ENCODE results near the gene TMEM43.

Gene TMEM43

GRCh38 chr3:14122301-14122700, 2.6 kb upstream of the TMEM43 start:
- no peak for DNase-seq

DNA sequence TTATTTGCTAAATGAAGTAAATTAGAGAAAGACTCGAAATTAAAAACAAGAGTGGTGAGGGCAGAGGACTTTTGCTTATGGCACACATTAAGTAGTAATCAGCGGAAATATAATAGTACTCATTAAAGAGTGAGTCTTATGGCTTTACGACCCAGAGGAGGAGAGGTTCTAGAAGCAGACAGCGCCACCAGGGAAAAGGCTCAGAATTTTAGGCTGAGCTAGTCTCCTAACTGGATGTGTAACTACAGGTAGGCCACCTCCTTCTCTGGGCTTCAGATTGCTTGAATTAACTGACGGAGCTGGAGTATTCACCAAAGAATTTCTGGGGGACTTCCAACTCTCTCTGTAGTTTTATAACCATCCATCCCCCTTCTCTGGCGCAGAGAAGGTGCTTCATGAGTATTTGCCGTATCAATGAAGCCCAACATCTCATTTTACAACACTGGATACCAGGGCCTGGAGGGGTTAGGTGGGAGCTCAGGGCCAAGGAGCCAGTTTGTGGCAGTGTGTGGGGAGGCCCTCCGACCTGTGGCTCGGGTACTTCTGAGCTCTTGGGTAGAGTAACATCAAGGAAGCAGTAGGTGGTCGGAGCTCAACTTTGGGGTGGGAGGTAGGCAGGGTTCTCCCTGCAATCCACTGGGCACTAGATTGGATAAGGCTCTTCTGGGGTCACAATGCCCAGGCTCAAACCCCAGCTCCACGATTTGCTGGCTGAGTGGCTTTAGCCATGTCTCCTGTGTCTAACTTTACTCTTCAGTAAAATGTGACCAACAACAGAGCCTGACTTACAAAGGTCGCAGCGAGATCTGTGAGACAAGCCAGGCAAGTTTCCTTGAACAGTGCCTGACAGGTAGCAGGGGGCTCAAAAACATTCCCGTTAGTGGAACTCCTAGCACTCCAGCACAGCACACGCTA, 1.3 kb upstream of the TMEM43 start:
- DNase-seq = no peak

GRCh38 chr3:14124223-14124614, 633 bp upstream of the TMEM43 start:
- peak; percentile 76 to 88 (median 87) for DNase-seq

DNA sequence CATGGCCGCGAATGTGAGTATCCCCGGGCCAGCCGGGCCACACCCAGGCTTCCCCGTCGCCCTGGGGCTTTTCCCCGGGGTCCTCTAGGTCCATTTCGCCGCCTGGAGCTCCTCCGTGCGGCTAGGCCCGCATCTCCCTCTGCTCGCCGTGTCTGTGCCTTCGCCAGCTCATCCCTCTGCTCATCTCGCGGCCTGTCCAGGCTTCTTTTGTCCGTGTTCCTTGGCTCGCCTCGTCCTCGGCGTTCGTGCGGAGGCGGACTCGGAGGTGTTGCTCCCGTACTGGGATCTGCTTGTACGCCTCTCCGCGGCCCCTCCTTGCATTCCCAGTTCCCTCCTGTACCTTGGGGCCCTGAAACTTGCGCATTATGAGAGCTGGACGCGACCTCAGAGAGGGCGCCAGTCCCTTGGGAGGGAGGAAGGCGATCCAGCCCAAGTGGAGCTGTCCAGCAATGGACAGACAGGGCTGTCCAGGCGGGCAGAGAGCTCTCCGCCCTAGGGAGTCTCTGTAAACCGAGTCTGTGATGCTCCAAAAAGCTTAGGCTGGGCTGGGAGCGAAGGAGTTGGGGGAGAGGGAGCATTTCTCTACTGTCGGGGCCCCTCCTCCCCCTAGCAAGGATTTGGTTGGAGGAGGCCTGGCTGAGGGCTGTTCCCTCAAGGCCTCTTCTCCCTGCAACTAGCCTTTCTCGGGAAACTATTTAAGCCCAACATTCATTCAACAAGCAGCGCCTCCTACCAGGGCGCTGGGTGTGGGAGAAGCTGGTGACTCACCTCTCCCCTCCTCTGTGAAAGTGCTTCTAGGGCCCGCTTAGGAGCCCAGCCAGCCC, 553 bp downstream of the TMEM43 start:
- peak; percentile 74 to 87 (median 82) for DNase-seq

- DNase-seq = peak; percentile 13 to 54 (median 35)
Observed at GRCh38 chr3:14126017-14126886, 1.4 kb downstream of the TMEM43 start.

DNA sequence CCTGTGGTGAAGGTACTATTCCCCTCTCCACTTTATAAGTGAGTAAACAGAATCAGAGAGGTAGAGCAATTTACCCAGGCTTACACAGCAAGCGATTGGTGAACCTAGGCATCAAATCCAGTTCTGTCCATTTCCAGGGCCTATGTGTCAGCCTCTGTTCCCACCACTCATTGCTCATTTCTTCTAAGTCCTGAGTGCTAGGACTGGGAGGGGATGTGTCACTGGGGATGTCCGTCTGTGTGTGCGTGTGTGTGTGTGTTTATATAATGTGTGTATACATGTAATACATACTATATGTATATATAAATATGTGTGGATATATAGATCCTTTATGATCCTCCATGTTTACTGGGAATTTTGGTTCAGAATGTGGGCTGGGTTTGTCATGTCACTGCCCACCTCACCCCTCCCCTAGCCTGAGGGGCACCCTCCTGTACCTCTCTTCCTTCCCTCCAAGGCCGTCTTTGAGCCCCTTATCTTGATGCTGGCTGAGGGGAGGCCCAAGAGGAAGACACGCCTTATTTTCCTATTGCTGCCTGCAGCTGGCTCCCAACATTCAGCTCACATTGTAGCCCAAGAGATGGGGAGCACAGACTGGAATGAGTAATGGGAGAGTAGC, 2.1 kb downstream of the TMEM43 start:
- DNase-seq = no peak

- DNase-seq = no peak
Observed at GRCh38 chr3:14127516-14128161, 2.8 kb downstream of the TMEM43 start.

DNA sequence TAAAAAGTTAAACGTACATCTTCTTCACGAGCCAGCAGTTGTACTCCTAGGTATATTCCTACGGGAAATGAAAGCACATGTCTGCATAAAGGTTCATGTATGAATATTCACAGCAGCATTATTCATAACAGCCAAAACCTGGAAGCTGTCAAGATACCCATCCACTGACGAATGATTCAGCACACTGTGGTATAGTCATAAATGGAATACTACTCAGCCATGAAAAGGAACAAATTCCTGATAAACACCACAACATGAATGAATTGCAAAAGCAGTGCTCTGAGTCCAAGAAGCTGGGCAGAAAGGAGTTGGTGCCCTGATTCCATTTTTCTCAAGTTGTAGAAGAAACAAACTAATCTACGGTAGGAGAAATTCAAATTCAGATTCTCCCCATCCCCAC, 3.9 kb downstream of the TMEM43 start:
- DNase-seq = no peak

- no peak for DNase-seq
Observed at GRCh38 chr3:14129296-14129695, 4.4 kb downstream of the TMEM43 start.

DNA sequence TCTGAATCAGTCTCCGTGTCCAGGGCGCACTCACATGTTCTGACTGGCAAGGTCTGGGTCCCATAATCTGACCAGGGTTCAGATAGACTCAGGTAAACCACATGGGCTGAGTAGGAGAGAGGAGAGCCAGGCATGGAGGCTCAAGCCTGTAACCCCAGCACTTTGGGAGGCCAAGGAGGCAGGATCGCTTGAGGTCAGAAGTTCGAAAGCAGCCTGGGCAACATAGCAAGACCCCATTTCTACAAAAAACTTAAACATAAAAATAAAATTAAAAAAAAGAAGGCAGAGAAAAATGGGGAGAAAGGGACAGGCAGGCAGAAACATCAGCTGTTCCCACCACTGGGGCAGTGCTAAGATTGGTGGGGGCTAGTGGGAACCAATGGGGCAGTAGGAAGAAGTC, 5.4 kb downstream of the TMEM43 start:
- no peak for DNase-seq

GRCh38 chr3:14130707-14131106, 5.9 kb downstream of the TMEM43 start:
- DNase-seq = no peak

GRCh38 chr3:14131134-14131533, 6.3 kb downstream of the TMEM43 start:
- no peak for DNase-seq

DNA sequence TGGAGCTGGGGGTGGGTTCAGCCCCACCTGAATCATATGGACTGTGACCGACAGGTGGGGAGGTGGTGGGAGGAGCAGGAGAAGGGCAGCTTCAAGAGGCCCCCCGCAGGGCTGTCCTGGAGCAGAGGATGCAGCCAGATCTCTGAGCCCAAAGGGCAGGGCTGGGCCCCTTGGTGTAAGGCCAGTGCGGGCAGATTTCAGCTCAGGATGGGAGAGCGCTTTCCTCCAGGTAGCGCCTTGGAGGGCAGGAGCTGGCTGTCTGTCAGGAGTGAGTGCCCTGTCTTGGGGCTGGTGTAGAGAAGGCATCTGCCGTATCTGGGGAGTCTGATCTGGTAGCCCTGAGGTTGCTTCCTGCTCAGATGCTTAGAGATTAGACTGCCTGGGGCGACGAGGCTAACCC, 7.3 kb downstream of the TMEM43 start:
- DNase-seq = no peak

GRCh38 chr3:14132689-14133088, 7.8 kb downstream of the TMEM43 start:
- DNase-seq = no peak

DNA sequence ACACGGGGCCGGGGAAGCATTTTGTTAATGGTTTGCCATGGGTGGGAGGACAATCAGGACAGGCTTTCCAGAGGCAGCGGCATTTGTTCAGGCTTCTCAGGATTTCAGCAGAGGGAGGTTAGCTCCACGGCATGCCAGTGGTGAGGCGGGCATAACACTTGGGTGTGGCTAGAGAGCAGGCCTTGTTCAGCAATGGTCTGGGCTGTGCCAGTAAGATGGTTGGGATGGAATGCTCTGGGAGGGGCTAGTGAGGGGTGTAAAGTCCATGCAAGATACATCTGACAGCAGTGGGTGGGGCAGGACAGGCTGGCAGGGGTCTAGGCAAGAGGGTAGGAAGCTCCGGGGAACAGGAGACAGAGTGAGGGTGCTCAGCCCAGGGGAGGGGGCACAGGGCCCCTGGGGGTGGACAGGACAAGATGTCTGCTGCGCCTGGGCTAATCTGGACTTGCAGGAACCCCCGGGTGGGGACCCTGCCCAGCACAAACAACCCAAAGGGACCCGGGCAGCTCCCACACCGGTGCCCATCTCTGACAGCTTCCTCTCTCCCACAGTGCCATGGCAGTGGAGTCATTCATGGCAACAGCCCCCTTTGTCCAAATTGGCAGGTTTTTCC, 8.4 kb downstream of the TMEM43 start:
- no peak for DNase-seq

DNA sequence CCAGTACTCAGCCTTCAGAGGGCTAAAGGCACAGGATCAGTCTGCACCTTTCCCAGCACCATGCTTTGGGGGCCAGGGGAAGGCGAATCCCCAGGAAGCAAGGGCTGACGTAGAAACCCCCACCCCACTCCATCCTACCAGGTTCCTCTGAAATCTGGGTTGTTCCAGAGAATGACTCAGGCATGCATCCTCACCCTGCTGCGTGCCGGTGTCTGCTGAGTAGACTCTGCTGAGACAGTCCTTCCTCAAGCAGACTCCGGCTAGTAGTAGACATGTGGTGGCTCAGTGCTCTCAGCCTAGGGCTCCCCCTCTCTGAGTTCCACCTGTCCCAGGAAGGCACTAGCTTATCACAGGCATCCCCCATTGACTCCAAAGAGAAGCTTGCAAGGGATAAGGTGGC, 9.0 kb downstream of the TMEM43 start:
- no peak for DNase-seq

DNA sequence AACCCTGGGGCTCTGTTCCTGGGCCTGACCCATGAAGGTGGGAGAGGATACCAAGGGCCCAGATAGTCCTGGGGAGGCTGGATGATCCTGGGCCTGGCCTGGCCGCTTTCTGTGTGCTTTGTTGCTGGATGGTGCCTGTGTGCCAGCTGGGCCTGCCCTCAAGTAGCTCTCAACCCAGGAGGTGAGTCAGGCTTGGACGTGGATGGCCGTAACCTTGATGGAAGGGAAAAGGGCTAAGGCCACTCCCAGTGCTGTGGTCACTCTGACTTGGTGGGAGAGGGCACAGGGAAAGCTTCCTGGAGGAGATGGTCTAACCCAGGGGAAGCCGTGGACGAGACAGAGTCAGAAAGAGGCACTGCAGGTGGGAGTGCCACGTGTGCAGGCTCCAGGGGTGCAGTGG, 9.4 kb downstream of the TMEM43 start:
- DNase-seq = no peak

DNA sequence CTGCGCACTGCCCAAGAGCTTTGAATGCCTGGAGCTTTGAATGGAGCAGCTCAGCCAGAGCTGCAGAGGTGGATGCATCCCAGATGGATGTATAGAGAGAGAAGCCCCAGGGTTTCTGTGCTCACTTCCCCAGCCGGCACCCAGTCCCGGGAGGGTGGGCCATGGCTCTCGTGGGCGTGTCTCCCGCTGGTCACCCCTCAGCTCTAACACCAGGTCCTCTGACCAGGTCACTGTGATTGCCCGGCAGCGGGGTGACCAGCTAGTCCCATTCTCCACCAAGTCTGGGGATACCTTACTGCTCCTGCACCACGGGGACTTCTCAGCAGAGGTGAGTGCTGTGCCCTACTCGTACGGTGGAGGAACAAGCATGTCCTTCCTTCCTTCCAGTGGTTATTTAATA, 10.7 kb downstream of the TMEM43 start:
- no peak for DNase-seq

DNA sequence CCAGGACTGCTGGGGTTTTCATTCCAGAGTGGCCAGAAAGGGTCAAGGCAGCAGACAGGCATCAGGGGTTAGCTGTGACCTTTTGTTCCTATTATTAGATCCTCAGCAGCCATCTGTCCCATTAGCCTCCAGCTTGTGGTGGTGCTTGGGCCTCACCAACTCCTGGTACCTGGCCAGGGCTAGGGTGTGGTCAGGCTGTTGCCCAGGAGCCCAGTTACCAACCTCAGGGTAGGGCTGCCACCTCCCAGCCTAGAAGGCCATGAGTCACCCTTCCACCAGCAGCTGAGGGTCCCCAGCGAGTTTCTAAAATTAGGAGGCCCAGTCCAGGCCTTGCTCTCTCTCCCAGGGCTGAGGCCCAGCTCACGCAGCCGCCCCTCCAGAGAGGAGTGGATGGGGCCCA, 12.2 kb downstream of the TMEM43 start:
- no peak for DNase-seq

- peak; percentile 48 to 79 (median 73) for DNase-seq
Observed at GRCh38 chr3:14137445-14137844, 12.6 kb downstream of the TMEM43 start.

All from suppressor macrophage (primary cell).